Stimulated activated CD4-positive, alpha-beta T cell treated with anti-CD3 and anti-CD28 coated beads, Interleukin-1b, Interleukin-23, amount 100 ng/mL, for 48 hours (primary cell): Measurements from ENCODE around the gene CTSW.

Experiments
- DNase-seq: peaks from one replicate; pipeline ENCODE4 v3.0.0-alpha.2; 2020

The CTSW gene

GRCh38 chr11:65856689-65857499 is 22.7 kb upstream of the CTSW start:
- DNase-seq: peak; percentile 82

- DNase-seq: peak; percentile 64
These were observed 22.2 kb upstream of the CTSW start for GRCh38 chr11:65857500-65857852.

- peak; percentile 98 for DNase-seq
These were observed 21.6 kb upstream of the CTSW start, which contains the start of gene CFL1 for GRCh38 chr11:65857853-65858680. CFL1 (minus strand) TSS chr11:65858180; CDS start chr11:65858099, 81 bp downstream.

GRCh38 chr11:65858681-65859087 is 21.0 kb upstream of the CTSW start:
- no peak for DNase-seq

- DNase-seq: peak; percentile 99
These were observed 20.4 kb upstream of the CTSW start for GRCh38 chr11:65859095-65859811.

- DNase-seq: no peak
These were observed 19.8 kb upstream of the CTSW start for GRCh38 chr11:65859812-65860277.

- peak; percentile 95 for DNase-seq
These were observed 19.1 kb upstream of the CTSW start, which contains the start of gene MUS81 for GRCh38 chr11:65860278-65861164. MUS81 (plus strand) TSS chr11:65860433; CDS start chr11:65860754, 321 bp downstream.

GRCh38 chr11:65861165-65861505 is 18.5 kb upstream of the CTSW start:
- DNase-seq: no peak

GRCh38 chr11:65861533-65862183 is 18.0 kb upstream of the CTSW start:
- no peak for DNase-seq

- DNase-seq: no peak
These were observed 17.4 kb upstream of the CTSW start for GRCh38 chr11:65862191-65862735.

GRCh38 chr11:65862941-65863888 is 16.4 kb upstream of the CTSW start:
- no peak for DNase-seq

- no peak for DNase-seq
These were observed 15.5 kb upstream of the CTSW start for GRCh38 chr11:65863889-65864705.

GRCh38 chr11:65864706-65865471 is 14.7 kb upstream of the CTSW start:
- no peak for DNase-seq

- DNase-seq: no peak
These were observed 14.0 kb upstream of the CTSW start for GRCh38 chr11:65865550-65866172.

GRCh38 chr11:65866509-65867283 is 12.9 kb upstream of the CTSW start:
- no peak for DNase-seq

GRCh38 chr11:65867284-65868071 is 12.2 kb upstream of the CTSW start:
- DNase-seq: no peak
